MM.1S (cell line): ENCODE results near the gene PDE3B.

ENCODE experiments used
- EZH2 ChIP-seq: fragments of 300-600 bp; sonication (generic); optimal IDR thresholded peaks from 2 replicates; pipeline ENCODE3; 2017; ENCODE audit warnings: low read depth, mild to moderate bottlenecking, antibody characterized with exemption, low read length, mixed read lengths
- EZH2phosphoT487 ChIP-seq: fragments of 300-600 bp; sonication (generic); IDR thresholded peaks from 2 replicates; pipeline ENCODE4 v1.6.1; 2018; ENCODE audit warnings: antibody characterized with exemption, low read length
- TF ChIP-seq, protein P1 (sequence below): fragments of 300-600 bp; sonication (generic); IDR thresholded peaks from 2 replicates; pipeline ENCODE4 v1.5.1; 2016; ENCODE audit warnings: antibody characterized with exemption, low read length, mixed read lengths

DNA sequence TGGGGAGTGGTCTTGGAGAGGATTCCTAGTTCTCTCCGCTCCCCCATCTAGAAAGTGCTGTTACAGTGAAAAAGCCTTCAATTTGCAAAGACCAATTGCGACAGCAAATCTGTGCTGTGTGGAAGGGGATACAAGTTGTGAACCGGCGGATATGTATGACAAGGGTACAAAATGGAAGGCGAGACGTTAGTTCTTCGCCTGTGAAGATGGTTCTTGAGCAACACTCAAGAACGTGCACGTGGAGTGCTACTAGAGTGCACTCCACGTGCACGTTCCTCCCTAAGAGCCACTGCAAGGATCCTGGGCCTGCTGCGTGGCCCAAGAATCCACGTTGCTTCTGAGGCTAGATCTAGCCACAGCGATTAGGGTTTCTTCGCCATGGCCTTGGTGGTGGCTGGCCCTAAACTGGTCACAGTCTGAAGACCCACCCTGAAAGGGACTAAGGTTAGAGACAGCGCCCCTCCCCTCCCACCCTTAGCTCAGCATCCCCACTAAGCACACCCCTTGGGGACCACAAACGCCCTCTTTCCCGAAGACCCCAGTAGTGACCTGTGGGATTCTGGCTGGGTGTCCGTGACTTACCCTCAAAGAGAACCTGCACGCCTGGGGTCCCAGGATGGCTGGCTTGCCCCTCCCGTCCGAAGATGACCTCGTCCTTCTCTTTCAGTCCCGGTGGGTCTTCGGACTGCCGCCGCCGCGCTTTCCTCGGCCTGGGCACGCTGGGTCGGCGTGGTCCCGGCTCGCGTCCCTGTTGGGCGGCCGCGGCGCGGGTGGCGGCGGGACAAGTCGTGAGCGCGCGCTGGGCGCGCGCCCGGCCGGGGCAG is 519 bp upstream of the PDE3B start:
- TF ChIP-seq, protein P1, sequence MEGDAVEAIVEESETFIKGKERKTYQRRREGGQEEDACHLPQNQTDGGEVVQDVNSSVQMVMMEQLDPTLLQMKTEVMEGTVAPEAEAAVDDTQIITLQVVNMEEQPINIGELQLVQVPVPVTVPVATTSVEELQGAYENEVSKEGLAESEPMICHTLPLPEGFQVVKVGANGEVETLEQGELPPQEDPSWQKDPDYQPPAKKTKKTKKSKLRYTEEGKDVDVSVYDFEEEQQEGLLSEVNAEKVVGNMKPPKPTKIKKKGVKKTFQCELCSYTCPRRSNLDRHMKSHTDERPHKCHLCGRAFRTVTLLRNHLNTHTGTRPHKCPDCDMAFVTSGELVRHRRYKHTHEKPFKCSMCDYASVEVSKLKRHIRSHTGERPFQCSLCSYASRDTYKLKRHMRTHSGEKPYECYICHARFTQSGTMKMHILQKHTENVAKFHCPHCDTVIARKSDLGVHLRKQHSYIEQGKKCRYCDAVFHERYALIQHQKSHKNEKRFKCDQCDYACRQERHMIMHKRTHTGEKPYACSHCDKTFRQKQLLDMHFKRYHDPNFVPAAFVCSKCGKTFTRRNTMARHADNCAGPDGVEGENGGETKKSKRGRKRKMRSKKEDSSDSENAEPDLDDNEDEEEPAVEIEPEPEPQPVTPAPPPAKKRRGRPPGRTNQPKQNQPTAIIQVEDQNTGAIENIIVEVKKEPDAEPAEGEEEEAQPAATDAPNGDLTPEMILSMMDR: no peak
- TF ChIP-seq EZH2phosphoT487 (no peak), EZH2 (no peak)
